ENCODE measurements around the gene AKAP13. TPM values are rescaled to one million over a fixed set of nuclear protein-coding genes. Genes with fewer than 3 reads are reported as not detected.
A peak's percentile ranks its signal among the peaks of the same experiment; 100 is the strongest.

AKAP13 gene
- total RNA-seq, 6 donors from 2014 or later, result 329 to 1,278 (median 748) TPM

GRCh38 chr15:85744579-85744978 is 364.2 kb downstream of the AKAP13 start:
- WGBS, 2 donors, result 92 to 93% methylated on average over 7 to 10 of the region's 10 CpGs
- no peak for TF ChIP-seq POLR2AphosphoS5 (IDR thresholded peaks at IDR 0.05)
- peaks cover 0 to 15% (median 9%) of the 10 kb centered on the region in 4 donors for H3K4me1 ChIP-seq
- H3K27me3 ChIP-seq, result no peaks in the 10 kb centered on the region
- DNase-seq (peak in 1 of 2 donors; percentile 48), ATAC-seq (ENCODE audit: low FRiP score in 2 of 2) (no peak)
- H3K27ac ChIP-seq, result no peak overlapping the region
- no peaks in the 10 kb centered on the region for H3K9me3 ChIP-seq
- peaks cover 58 to 99% (median 92%) of the 10 kb centered on the region in 4 donors for H3K36me3 ChIP-seq
- H3K4me3 ChIP-seq, result no peak overlapping the region

DNA sequence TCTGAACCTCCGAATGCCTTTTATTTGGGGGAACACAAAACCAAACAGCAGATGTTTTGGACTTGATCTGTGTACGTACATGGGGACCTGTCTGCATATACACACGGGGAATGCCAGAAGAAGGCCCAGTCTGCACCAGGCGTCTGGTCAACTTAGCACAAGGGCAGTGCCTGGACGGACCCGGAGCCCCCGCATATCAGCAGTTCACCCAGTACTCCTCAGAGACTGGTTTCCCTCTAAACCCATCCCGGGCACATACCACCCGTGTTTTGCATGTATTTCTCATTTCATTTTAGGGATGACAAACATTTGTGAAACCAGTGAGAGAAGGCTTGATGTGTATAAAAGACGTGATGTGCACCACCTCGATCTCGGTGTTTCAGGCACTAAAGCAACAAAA is 364.6 kb downstream of the AKAP13 start:
- H3K36me3 ChIP-seq, result peaks cover 53 to 94% (median 89%) of the 10 kb centered on the region in 4 donors
- ATAC-seq (ENCODE audit: low FRiP score in 2 of 2), result no peak
- DNase-seq, result no peak
- no peaks in the 10 kb centered on the region for H3K27me3 ChIP-seq
- no peak overlapping the region for H3K4me3 ChIP-seq
- H3K27ac ChIP-seq, result no peak overlapping the region
- TF ChIP-seq EP300 (IDR thresholded peaks at IDR 0.05), result no peak
- no peak for TF ChIP-seq POLR2A (IDR thresholded peaks at IDR 0.05)
- no peak for TF ChIP-seq CTCF (IDR thresholded peaks at IDR 0.05)
- TF ChIP-seq POLR2AphosphoS5 (IDR thresholded peaks at IDR 0.05), result no peak
- no peaks in the 10 kb centered on the region for H3K9me3 ChIP-seq
- peaks cover 0 to 15% (median 9%) of the 10 kb centered on the region in 4 donors for H3K4me1 ChIP-seq
- 88 to 90% methylated on average over 8 to 12 of the region's 12 CpGs for WGBS, 2 donors

DNA sequence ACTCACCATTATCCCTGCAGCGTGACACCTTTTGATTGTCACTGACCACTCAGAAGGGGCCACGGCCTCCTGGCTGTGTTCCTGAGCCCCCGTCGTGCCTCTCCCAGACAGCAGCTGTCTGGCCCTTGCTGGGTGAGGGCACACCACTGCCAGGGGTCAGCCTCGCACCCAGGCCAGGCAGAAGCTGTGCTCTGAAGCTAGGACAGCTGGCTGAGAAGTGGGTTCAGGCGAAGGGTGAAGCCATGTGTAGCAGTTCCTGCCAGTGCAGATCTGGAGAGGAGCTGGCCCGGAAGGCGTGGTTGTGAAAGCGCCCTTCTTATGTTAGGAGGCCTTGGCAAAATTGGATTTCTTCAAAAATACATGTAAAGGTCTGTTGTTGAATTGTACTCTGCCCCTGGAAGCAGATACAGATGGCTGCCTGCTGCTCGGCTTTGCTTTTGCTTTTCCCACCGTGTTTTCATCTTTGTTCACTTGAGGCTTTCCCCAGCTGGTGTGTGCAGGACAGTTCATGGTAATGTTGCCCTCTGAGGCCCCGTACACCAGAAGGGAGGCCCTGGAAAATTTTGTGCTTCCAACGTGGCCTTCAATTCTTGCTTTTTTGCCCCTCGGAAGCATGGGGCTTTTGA is 365.2 kb downstream of the AKAP13 start:
- Histone ChIP-seq H3K27ac (peak overlapping the region in 2 of 4 donors; percentile 28 to 35), H3K27me3 (no peaks in the 10 kb centered on the region), H3K4me3 (no peak overlapping the region), H3K9me3 (no peaks in the 10 kb centered on the region), H3K36me3 (peaks cover 48 to 88% (median 83%) of the 10 kb centered on the region in 4 donors), H3K4me1 (peaks cover under 1 to 17% (median 9%) of the 10 kb centered on the region in 4 donors)
- peak in 1 of 2 donors; percentile 56 for DNase-seq
- no peak for ATAC-seq (ENCODE audit: low FRiP score in 2 of 2)
- WGBS, 2 donors, result 79% methylated on average over 10 to 14 of the region's 14 CpGs
- TF ChIP-seq CTCF (IDR thresholded peaks at IDR 0.05) (no peak), EP300 (IDR thresholded peaks at IDR 0.05) (no peak), POLR2AphosphoS5 (IDR thresholded peaks at IDR 0.05) (peak; percentile 26 to 37), POLR2A (IDR thresholded peaks at IDR 0.05) (no peak)

- Histone ChIP-seq H3K4me1 (peaks cover 10 to 27% (median 13%) of the 10 kb centered on the region in 4 donors), H3K9me3 (no peaks in the 10 kb centered on the region)
- WGBS, 2 donors, result 90 to 97% methylated on average over 12 of the region's 12 CpGs
Observed at GRCh38 chr15:85746641-85747040, 366.2 kb downstream of the AKAP13 start.

GRCh38 chr15:85748176-85748575 is 367.8 kb downstream of the AKAP13 start:
- DNase-seq, result no peak
- ATAC-seq (ENCODE audit: low FRiP score in 2 of 2), result no peak
- no peak for TF ChIP-seq POLR2AphosphoS5 (IDR thresholded peaks at IDR 0.05)
- TF ChIP-seq EP300 (IDR thresholded peaks at IDR 0.05), result no peak
- TF ChIP-seq POLR2A (IDR thresholded peaks at IDR 0.05), result no peak

More at GRCh38 chr15:85746641-85747040, 366.2 kb downstream of the AKAP13 start:
- Histone ChIP-seq H3K36me3 (peaks cover 40 to 78% (median 73%) of the 10 kb centered on the region in 4 donors), H3K27ac (no peak overlapping the region), H3K4me3 (no peak overlapping the region), H3K27me3 (no peaks in the 10 kb centered on the region)
- ATAC-seq (ENCODE audit: low FRiP score in 2 of 2), result no peak
- DNase-seq, result no peak
- TF ChIP-seq POLR2A (IDR thresholded peaks at IDR 0.05), result no peak

GRCh38 chr15:85748729-85749128 is 368.3 kb downstream of the AKAP13 start:
- Histone ChIP-seq H3K4me3 (peak overlapping the region in 1 of 4 donors; percentile 4), H3K9me3 (no peaks in the 10 kb centered on the region), H3K36me3 (peaks cover 29 to 57% (median 53%) of the 10 kb centered on the region in 4 donors), H3K27ac (peak overlapping the region in 3 of 4 donors; percentile 36 to 72 (median 69)), H3K27me3 (no peaks in the 10 kb centered on the region), H3K4me1 (peaks cover 9 to 36% (median 20%) of the 10 kb centered on the region in 4 donors)
- ATAC-seq (ENCODE audit: low FRiP score in 2 of 2) (no peak), DNase-seq (peak in 1 of 2 donors; percentile 55)
- WGBS, 2 donors, result 80 to 83% methylated on average over 11 of the region's 11 CpGs
- TF ChIP-seq CTCF (IDR thresholded peaks at IDR 0.05) (no peak), POLR2AphosphoS5 (IDR thresholded peaks at IDR 0.05) (peak in 1 of 2 donors; percentile 39)

More at GRCh38 chr15:85748176-85748575, 367.8 kb downstream of the AKAP13 start:
- Histone ChIP-seq H3K4me1 (peaks cover 9 to 36% (median 20%) of the 10 kb centered on the region in 4 donors), H3K36me3 (peaks cover 34 to 63% (median 58%) of the 10 kb centered on the region in 4 donors), H3K9me3 (no peaks in the 10 kb centered on the region), H3K27ac (peak overlapping the region in 1 of 4 donors; percentile 18), H3K4me3 (no peak overlapping the region), H3K27me3 (no peaks in the 10 kb centered on the region)
- WGBS, 2 donors, result 87 to 91% methylated on average over 5 to 9 of the region's 9 CpGs
